ENCODE results near the gene SCN3A. TPM values are rescaled to one million over a fixed set of nuclear protein-coding genes. Genes with fewer than 3 reads are reported as not detected.

SCN3A gene
- total RNA-seq (2014; rRNA removed) (0.07 and 0.12 TPM in 2 replicates), Bru-seq, nascent RNA (percentile 22 among the genes with signal in this experiment), BruChase-seq, experiment 1, labeled RNA remaining after a 6-hour chase (percentile 19 among the genes with signal in this experiment), BruChase-seq, experiment 2, labeled RNA remaining after a 2-hour chase (percentile 15 among the genes with signal in this experiment)
- long read RNA-seq, result 0 reads

DNA sequence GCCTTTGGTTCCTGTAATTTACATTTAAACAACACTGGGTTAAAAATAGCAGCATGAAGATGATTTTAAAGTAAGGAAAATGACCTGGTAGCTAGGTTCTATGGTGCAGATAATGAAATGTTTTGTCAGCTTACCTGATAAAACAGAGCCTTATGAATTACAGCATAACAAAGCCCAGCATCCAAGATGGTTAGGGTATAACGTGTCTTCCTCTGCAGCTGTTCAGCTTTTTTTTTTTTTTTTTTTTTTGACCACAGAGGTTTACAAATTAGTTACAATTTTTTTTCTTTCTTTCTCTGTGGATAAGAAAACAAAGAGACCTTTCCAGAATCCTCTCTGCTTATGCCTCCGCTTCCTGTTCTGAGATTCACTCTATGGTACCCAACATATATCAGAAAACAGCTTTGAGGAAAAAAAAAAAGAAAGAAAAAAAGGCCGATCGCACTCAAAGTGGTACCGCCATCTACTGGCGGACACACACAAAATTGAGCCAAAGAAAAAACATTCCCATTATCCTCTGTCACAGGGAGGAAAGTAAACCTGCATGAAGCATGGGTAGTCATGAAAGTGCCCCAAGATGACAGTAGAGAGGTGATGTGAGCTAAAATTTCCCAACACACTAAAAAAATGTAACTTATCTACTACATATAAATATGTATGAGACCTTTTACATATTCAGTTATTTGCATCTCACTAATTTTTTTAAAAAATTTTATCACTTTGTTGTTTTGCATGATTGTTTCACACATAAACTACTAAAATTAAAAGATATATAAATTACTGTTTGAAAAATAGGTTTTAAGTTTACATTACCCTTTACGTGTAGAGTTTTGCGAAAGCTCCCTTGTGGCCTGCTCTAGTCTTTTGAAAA, at the start of gene SCN3A:
TSS of gene SCN3A (minus strand) at position 362 of the 871 bp plus-strand sequence. CDS start 27,656 bp downstream, outside the sequence.
- H3K36me3 ChIP-seq (ENCODE audit: low read depth, low read length), result no peaks in the 10 kb centered on the region
- intact Hi-C loops (cut with micrococcal nuclease), result loop anchor here (1.0 to 2.0 kb wide), 3 partner anchors 63 to 211 kb away; no protein-coding TSS in a partner anchor
- BruUV-seq (replicated peaks), result no TSS peak
- ATAC-seq (peak; percentile 57), DNase-seq (peak; percentile 71)
- H3K4me2 ChIP-seq (ENCODE audit: low read length), result no peak within 1 kb of the TSS
- H3K27me3 ChIP-seq (ENCODE audit: low read length), result peaks cover 22% of the 10 kb centered on the region
- H4K20me1 ChIP-seq (ENCODE audit: low read length), result no peaks in the 10 kb centered on the region
- H3K9ac ChIP-seq (ENCODE audit: low read length), result no peak within 1 kb of the TSS
- no peaks in the 10 kb centered on the region for H3K9me3 ChIP-seq (ENCODE audit: low read length)
- no peaks in the 10 kb centered on the region for H3K9me2 ChIP-seq (replicated peaks; ENCODE audit: low read length)
- no peaks in the 10 kb centered on the region for H3K79me2 ChIP-seq (ENCODE audit: low read length)
- no peaks in the 10 kb centered on the region for H3K4me1 ChIP-seq (ENCODE audit: insufficient read depth, low read length)
- POLR2A ChIA-PET (ENCODE audit: unreplicated experiment), result interaction anchor here (0.5 to 0.6 kb wide), 2 partner anchors 22 to 67 kb away, joined by 7 read pairs; no protein-coding TSS in a partner anchor
- CTCF ChIA-PET, result interaction anchor here (0.5 to 2.2 kb wide), 27 partner anchors 8 to 1854 kb away, joined by 3 to 33 read pairs (median 4); no protein-coding TSS in a partner anchor
- H3F3A ChIP-seq (ENCODE audit: low read length, unreplicated experiment), result no peaks in the 10 kb centered on the region
- TF ChIP-seq, protein P1, sequence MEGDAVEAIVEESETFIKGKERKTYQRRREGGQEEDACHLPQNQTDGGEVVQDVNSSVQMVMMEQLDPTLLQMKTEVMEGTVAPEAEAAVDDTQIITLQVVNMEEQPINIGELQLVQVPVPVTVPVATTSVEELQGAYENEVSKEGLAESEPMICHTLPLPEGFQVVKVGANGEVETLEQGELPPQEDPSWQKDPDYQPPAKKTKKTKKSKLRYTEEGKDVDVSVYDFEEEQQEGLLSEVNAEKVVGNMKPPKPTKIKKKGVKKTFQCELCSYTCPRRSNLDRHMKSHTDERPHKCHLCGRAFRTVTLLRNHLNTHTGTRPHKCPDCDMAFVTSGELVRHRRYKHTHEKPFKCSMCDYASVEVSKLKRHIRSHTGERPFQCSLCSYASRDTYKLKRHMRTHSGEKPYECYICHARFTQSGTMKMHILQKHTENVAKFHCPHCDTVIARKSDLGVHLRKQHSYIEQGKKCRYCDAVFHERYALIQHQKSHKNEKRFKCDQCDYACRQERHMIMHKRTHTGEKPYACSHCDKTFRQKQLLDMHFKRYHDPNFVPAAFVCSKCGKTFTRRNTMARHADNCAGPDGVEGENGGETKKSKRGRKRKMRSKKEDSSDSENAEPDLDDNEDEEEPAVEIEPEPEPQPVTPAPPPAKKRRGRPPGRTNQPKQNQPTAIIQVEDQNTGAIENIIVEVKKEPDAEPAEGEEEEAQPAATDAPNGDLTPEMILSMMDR (conservative IDR thresholded peaks at IDR 0.05; ENCODE audit: low read depth, low read length), result peak; percentile 83
- TF ChIP-seq EZH2 (IDR thresholded peaks at IDR 0.05; ENCODE audit: low read length, unreplicated experiment), result no peak
- TF ChIP-seq EZH2phosphoT487 (IDR thresholded peaks at IDR 0.05; ENCODE audit: borderline replicate concordance, low read length), result no peak
- no peak within 1 kb of the TSS for H3K4me3 ChIP-seq (ENCODE audit: low read length)
- no peak within 1 kb of the TSS for H2AFZ ChIP-seq (ENCODE audit: low read length)
- H3K27ac ChIP-seq (ENCODE audit: low read length), result no peak within 1 kb of the TSS

DNA sequence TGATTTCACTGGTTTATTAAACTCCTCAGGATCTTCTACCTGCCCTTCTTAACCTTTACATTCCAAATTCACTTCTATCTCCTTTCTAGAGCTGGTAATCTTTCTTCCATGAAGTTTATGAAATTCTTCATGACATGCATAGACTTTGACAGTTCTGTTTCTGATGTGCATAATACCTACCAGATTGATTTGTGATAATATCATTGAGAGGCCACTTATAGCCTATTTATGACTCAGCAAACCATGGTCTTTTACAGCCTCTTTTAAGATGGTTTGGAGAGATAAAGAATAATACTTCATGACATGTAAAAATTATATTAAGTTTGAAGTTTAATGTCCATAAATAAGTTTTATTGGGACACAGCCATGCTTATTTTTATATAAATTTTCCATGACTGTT, 49.3 kb upstream of the SCN3A start:
- no TSS peak for BruUV-seq (replicated peaks)
- no peak overlapping the region for H3K9ac ChIP-seq (ENCODE audit: low read length)

More for the DNA sequence above, 49.3 kb upstream of the SCN3A start:
- Histone ChIP-seq H3K79me2 (ENCODE audit: low read length) (no peaks in the 10 kb centered on the region), H3K9me2 (replicated peaks; ENCODE audit: low read length) (no peaks in the 10 kb centered on the region), H3K4me3 (ENCODE audit: low read length) (no peak overlapping the region), H3F3A (ENCODE audit: low read length, unreplicated experiment) (no peaks in the 10 kb centered on the region), H3K4me1 (ENCODE audit: insufficient read depth, low read length) (no peaks in the 10 kb centered on the region), H3K27me3 (ENCODE audit: low read length) (no peaks in the 10 kb centered on the region), H3K4me2 (ENCODE audit: low read length) (no peak overlapping the region), H3K9me3 (ENCODE audit: low read length) (no peaks in the 10 kb centered on the region), H2AFZ (ENCODE audit: low read length) (no peak overlapping the region), H3K36me3 (ENCODE audit: low read depth, low read length) (no peaks in the 10 kb centered on the region), H3K27ac (ENCODE audit: low read length) (no peak overlapping the region), H4K20me1 (ENCODE audit: low read length) (no peaks in the 10 kb centered on the region)
- peak; percentile 22 for DNase-seq
- ChIA-PET CTCF (no interaction called here), POLR2A (ENCODE audit: unreplicated experiment) (no interaction called here)
- intact Hi-C loops (cut with micrococcal nuclease), result no loop called here
- ATAC-seq, result peak; percentile 57
- TF ChIP-seq EZH2 (IDR thresholded peaks at IDR 0.05; ENCODE audit: low read length, unreplicated experiment), result no peak
- TF ChIP-seq, protein P1 (conservative IDR thresholded peaks at IDR 0.05; ENCODE audit: low read depth, low read length), result no peak
- TF ChIP-seq EZH2phosphoT487 (IDR thresholded peaks at IDR 0.05; ENCODE audit: borderline replicate concordance, low read length), result no peak
